NCI-H1436 treated with DMSO at 0.1 percent for 48 hours (cell line): Measurements from ENCODE around the gene MT1G.

Source experiments
- DNase-seq: peaks from one replicate; lab custom pipeline; 2025; lab: John Stamatoyannopoulos, UW

MT1G gene

GRCh38 chr16:56617212-56618085 lies 50.4 kb downstream of the MT1G start:
- no peak for DNase-seq
